Fibroblast of lung (primary cell): ENCODE measurements around the gene ADAMTS17. TPM values are rescaled to one million over a fixed set of nuclear protein-coding genes. Genes with fewer than 3 reads are reported as not detected.

ENCODE experiments used
- DNase-seq, 2 donors: peaks; one replicate each; pipeline versions ENCODE4 v3.0.0 to v3.0.0-alpha.2; 2010; ENCODE audit warnings: low read depth in 2 of 2
- H2AFZ ChIP-seq: 2 replicates; pipeline ENCODE4 v1.5.1; 2012; ENCODE audit warnings: low read length, control low read depth, inconsistent platforms
- H3K27ac ChIP-seq: 2 replicates; pipeline ENCODE4 v1.5.1; 2011; ENCODE audit warnings: low read length, control low read depth; ENCODE audit not compliant: insufficient read depth
- H3K27me3 ChIP-seq: 2 replicates; pipeline ENCODE4 v1.5.1; 2011; ENCODE audit warnings: mild to moderate bottlenecking, low read length; ENCODE audit not compliant: control insufficient read depth, insufficient read depth
- H3K36me3 ChIP-seq: 2 replicates; pipeline ENCODE4 v1.5.1; 2011; ENCODE audit warnings: low read length; ENCODE audit not compliant: control insufficient read depth, insufficient read depth
- H3K4me1 ChIP-seq: 2 replicates; pipeline ENCODE4 v1.5.1; 2011; ENCODE audit warnings: low read length; ENCODE audit not compliant: control insufficient read depth, insufficient read depth; ENCODE audit errors: extremely low read depth
- H3K4me2 ChIP-seq: 2 replicates; pipeline ENCODE4 v1.5.1; 2011; ENCODE audit warnings: low read length, control low read depth; ENCODE audit not compliant: insufficient read depth; ENCODE audit errors: extremely low read depth
- H3K4me3 ChIP-seq, 4 experiments: fragments of 200-600 bp in 1 of 4; sonication (generic) in 1 of 4; replicated peaks in 1 of 4; 2 replicates each; pipeline ENCODE4 v1.5.1; 2011 to 2016; ENCODE audit warnings: low read length in 4 of 4, low read depth in 3 of 4, mild to moderate bottlenecking in 3 of 4, control low read depth in 2 of 4, inconsistent platforms in 1 of 4, mixed read lengths in 1 of 4; ENCODE audit not compliant: insufficient read depth in 1 of 4; ENCODE audit errors: control extremely low read depth in 1 of 4
- H3K79me2 ChIP-seq: 2 replicates; pipeline ENCODE4 v1.5.1; 2012; ENCODE audit warnings: mild to moderate bottlenecking, low read length, inconsistent platforms; ENCODE audit not compliant: control insufficient read depth, insufficient read depth
- H3K9ac ChIP-seq: 2 replicates; pipeline ENCODE4 v1.5.1; 2011; ENCODE audit warnings: mild to moderate bottlenecking, low read length, control low read depth; ENCODE audit not compliant: insufficient read depth
- H3K9me3 ChIP-seq: 2 replicates; pipeline ENCODE4 v1.5.1; 2012; ENCODE audit warnings: low read depth, low read length; ENCODE audit not compliant: control insufficient read depth, insufficient read depth
- H4K20me1 ChIP-seq: 2 replicates; pipeline ENCODE4 v1.5.1; 2011; ENCODE audit warnings: low read length; ENCODE audit not compliant: control insufficient read depth, insufficient read depth; ENCODE audit errors: extremely low read depth
- CTCF ChIP-seq, 2 donors: IDR thresholded peaks in 1 of 2; conservative IDR thresholded peaks in 1 of 2; 1 replicate in 1 of 2; 2 replicates in 1 of 2; pipeline ENCODE4 v1.5.1; 2011 to 2012; ENCODE audit warnings: low read length in 2 of 2, control low read depth in 1 of 2, inconsistent platforms in 1 of 2, low read depth in 1 of 2, mild to moderate bottlenecking in 1 of 2
- EZH2 ChIP-seq: IDR thresholded peaks from 2 replicates; pipeline ENCODE4 v1.5.1; 2012; ENCODE audit warnings: low read length, control low read depth, mild to moderate bottlenecking; ENCODE audit errors: missing control alignments
- polyA plus RNA-seq, 2 donors: library from polyadenylated mRNA; depleted of rRNA in 1 of 2; stranded (reverse) in 1 of 2; unstranded in 1 of 2; fragments of >200 nt; gene quantifications; 2 replicates each; pipeline ENCODE4 v1.2.1, GENCODE V29; 2011 to 2012; ENCODE audit warnings: missing spikeins in 1 of 2
- total RNA-seq: library from RNA; depleted of rRNA; stranded (reverse); fragments of >200 nt; gene quantifications from 2 replicates; pipeline ENCODE4 v1.2.1, GENCODE V29; 2014

ADAMTS17 gene
- total and polyA plus RNA-seq, 2 donors (not counting 1 experiment from before 2014, with no cell fraction given), result 0.09 to 0.17 TPM

- Histone ChIP-seq H3K4me2 (no peak overlapping the region), H3K36me3 (no peaks in the 10 kb centered on the region), H3K9me3 (no peaks in the 10 kb centered on the region), H3K79me2 (no peaks in the 10 kb centered on the region), H3K9ac (no peak overlapping the region), H2AFZ (no peak overlapping the region), H3K27ac (no peak overlapping the region), H4K20me1 (no peaks in the 10 kb centered on the region), H3K4me3 (no peak overlapping the region), H3K27me3 (no peaks in the 10 kb centered on the region), H3K4me1 (no peaks in the 10 kb centered on the region)
- TF ChIP-seq EZH2, result no peak
- no peak for DNase-seq
Measured at GRCh38 chr15:100133001-100133400, 208.8 kb downstream of the ADAMTS17 start.

- DNase-seq, result no peak
- no peaks in the 10 kb centered on the region for H3K27me3 ChIP-seq
- no peak for TF ChIP-seq CTCF (conservative IDR thresholded peaks at IDR 0.05 in 1 of 2, IDR thresholded peaks at IDR 0.05 in 1 of 2; ENCODE audit: low read depth in 1 of 2, low read length in 2 of 2)
- TF ChIP-seq EZH2, result no peak
- H4K20me1 ChIP-seq, result no peaks in the 10 kb centered on the region
- no peaks in the 10 kb centered on the region for H3K79me2 ChIP-seq
- H2AFZ ChIP-seq, result no peak overlapping the region
- H3K27ac ChIP-seq, result no peak overlapping the region
- H3K36me3 ChIP-seq, result no peaks in the 10 kb centered on the region
- no peak overlapping the region for H3K9ac ChIP-seq
- H3K4me3 ChIP-seq, result no peak overlapping the region
- H3K4me2 ChIP-seq, result no peak overlapping the region
- no peaks in the 10 kb centered on the region for H3K4me1 ChIP-seq
- no peaks in the 10 kb centered on the region for H3K9me3 ChIP-seq
Measured at GRCh38 chr15:100132309-100132708, 209.5 kb downstream of the ADAMTS17 start.

GRCh38 chr15:100131321-100132224 is 210.2 kb downstream of the ADAMTS17 start:
- peak overlapping the region in 3 of 4 experiments; percentile 36 to 64 (median 46) for H3K4me3 ChIP-seq
- H3K36me3 ChIP-seq, result no peaks in the 10 kb centered on the region
- no peaks in the 10 kb centered on the region for H3K9me3 ChIP-seq
- H3K27me3 ChIP-seq, result no peaks in the 10 kb centered on the region
- TF ChIP-seq EZH2 (no peak), CTCF (conservative IDR thresholded peaks at IDR 0.05 in 1 of 2, IDR thresholded peaks at IDR 0.05 in 1 of 2; ENCODE audit: low read depth in 1 of 2, low read length in 2 of 2) (peak; percentile 43 to 70)
- no peaks in the 10 kb centered on the region for H4K20me1 ChIP-seq
- H3K79me2 ChIP-seq, result no peaks in the 10 kb centered on the region
- DNase-seq, result peak; percentile 59 to 71
- no peak overlapping the region for H3K9ac ChIP-seq
- H3K27ac ChIP-seq, result peak overlapping the region; percentile 1
- no peaks in the 10 kb centered on the region for H3K4me1 ChIP-seq
- peak overlapping the region; percentile 57 for H2AFZ ChIP-seq
- H3K4me2 ChIP-seq, result peak overlapping the region; percentile 34
